HG02852 (cell line): ENCODE data around the gene ADAMTS9.

Source experiments
- ATAC-seq: cut with Tn5 transposase; IDR thresholded peaks from one replicate; pipeline ENCODE4 v1.9.1; 2021; ENCODE audit warnings: mild to moderate bottlenecking, moderate library complexity; ENCODE audit not compliant: unreplicated experiment

The ADAMTS9 gene

GRCh38 chr3:64654013-64654412, 33.8 kb downstream of the ADAMTS9 start:
- no peak for ATAC-seq

GRCh38 chr3:64653101-64653500, 34.7 kb downstream of the ADAMTS9 start:
- no peak for ATAC-seq

GRCh38 chr3:64651741-64652241, 36.0 kb downstream of the ADAMTS9 start:
- ATAC-seq, result no peak

GRCh38 chr3:64651303-64651702, 36.5 kb downstream of the ADAMTS9 start:
- ATAC-seq, result no peak

GRCh38 chr3:64650715-64651114, 37.1 kb downstream of the ADAMTS9 start:
- no peak for ATAC-seq

GRCh38 chr3:64650096-64650622, 37.6 kb downstream of the ADAMTS9 start:
- ATAC-seq, result no peak

- ATAC-seq, result no peak
Measured at GRCh38 chr3:64648927-64649906, 38.6 kb downstream of the ADAMTS9 start.

GRCh38 chr3:64647825-64648224, 40.0 kb downstream of the ADAMTS9 start:
- ATAC-seq, result no peak

- ATAC-seq, result no peak
Measured at GRCh38 chr3:64645243-64645642, 42.6 kb downstream of the ADAMTS9 start.

- no peak for ATAC-seq
Measured at GRCh38 chr3:64644483-64644882, 43.3 kb downstream of the ADAMTS9 start.

GRCh38 chr3:64642327-64643151, 45.3 kb downstream of the ADAMTS9 start:
- ATAC-seq, result no peak

- no peak for ATAC-seq
Measured at GRCh38 chr3:64638981-64639481, 48.8 kb downstream of the ADAMTS9 start.

- no peak for ATAC-seq
Measured at GRCh38 chr3:64638511-64638910, 49.3 kb downstream of the ADAMTS9 start.

GRCh38 chr3:64634417-64634816, 53.4 kb downstream of the ADAMTS9 start:
- no peak for ATAC-seq

GRCh38 chr3:64631951-64632350, 55.8 kb downstream of the ADAMTS9 start:
- no peak for ATAC-seq

GRCh38 chr3:64627471-64628321, 60.1 kb downstream of the ADAMTS9 start:
- ATAC-seq, result no peak

GRCh38 chr3:64627042-64627441, 60.8 kb downstream of the ADAMTS9 start:
- ATAC-seq, result no peak

- no peak for ATAC-seq
Measured at GRCh38 chr3:64625381-64625780, 62.4 kb downstream of the ADAMTS9 start.

GRCh38 chr3:64623125-64623524, 64.7 kb downstream of the ADAMTS9 start:
- ATAC-seq, result no peak

GRCh38 chr3:64621726-64622395, 65.9 kb downstream of the ADAMTS9 start:
- no peak for ATAC-seq
